SK-N-SH (cell line): ENCODE measurements around the gene EFS. TPM values are rescaled to one million over a fixed set of nuclear protein-coding genes. Genes with fewer than 3 reads are reported as not detected.

Experiments
- CTCF ChIA-PET: fragments of 300-600, 350-600 bp; formaldehyde crosslinking; extraction: SDS; loops from one replicate; lab custom pipeline; 2021; lab: Yijun Ruan, JAX
- POLR2A ChIA-PET: fragments of 350-600 bp; sonication (Branson Sonifier 250); formaldehyde crosslinking; extraction: SDS; loops from one replicate; lab custom pipeline; 2020; ENCODE audit warnings: antibody characterized with exemption, inconsistent platforms; lab: Yijun Ruan, JAX
- DNase-seq: peaks from one replicate; pipeline ENCODE4 v3.0.0; 2012
- H2AFZ ChIP-seq: fragments of 200-600 bp; sonication (generic); 2 replicates; pipeline ENCODE4 v1.8.1; 2016; ENCODE audit warnings: antibody characterized with exemption, mild to moderate bottlenecking, low read depth
- H3F3A ChIP-seq: fragments of 200-600 bp; sonication (generic); replicated peaks from 2 replicates; pipeline ENCODE3; 2016; ENCODE audit warnings: antibody characterized with exemption, mild to moderate bottlenecking; ENCODE audit not compliant: insufficient read depth
- H3K27ac ChIP-seq, 2 experiments: fragments of 200-500 bp in 1 of 2; fragments of 200-600 bp in 1 of 2; sonication (Bioruptor generic) in 1 of 2; sonication (generic), shearing (Covaris generic) in 1 of 2; 2 replicates each; pipeline versions ENCODE4 v1.5.1 to v1.6.1; 2014 to 2016; ENCODE audit warnings: low read depth in 2 of 2, inconsistent platforms in 1 of 2, low read length in 1 of 2, mild to moderate bottlenecking in 1 of 2, mixed read lengths in 1 of 2
- H3K27me3 ChIP-seq: fragments of 200-600 bp; sonication (generic), shearing (Covaris generic); 2 replicates; pipeline ENCODE4 v1.6.1; 2016; ENCODE audit warnings: mixed run types; ENCODE audit not compliant: insufficient read depth
- H3K36me3 ChIP-seq, 2 experiments: fragments of 200-500 bp in 1 of 2; fragments of 200-600 bp in 1 of 2; sonication (Bioruptor generic) in 1 of 2; sonication (generic) in 1 of 2; replicated peaks in 1 of 2; 2 replicates each; pipeline versions ENCODE3 to v1.5.1; 2014 to 2016; ENCODE audit warnings: low read length in 1 of 2, mild to moderate bottlenecking in 1 of 2; ENCODE audit not compliant: insufficient read depth in 2 of 2, control insufficient read depth in 1 of 2
- H3K4me1 ChIP-seq, 2 experiments: fragments of 200-500 bp in 1 of 2; fragments of 200-600 bp in 1 of 2; sonication (Bioruptor generic) in 1 of 2; sonication (generic), shearing (Covaris generic) in 1 of 2; 2 replicates each; pipeline versions ENCODE4 v1.5.1 to v1.6.1; 2014 to 2016; ENCODE audit warnings: low read depth in 1 of 2, low read length in 1 of 2, mixed run types in 1 of 2; ENCODE audit not compliant: insufficient read depth in 2 of 2, control insufficient read depth in 1 of 2
- H3K4me2 ChIP-seq: fragments of 200-600 bp; sonication (generic), shearing (Covaris generic); 2 replicates; pipeline ENCODE4 v1.6.1; 2017; ENCODE audit warnings: mixed run types
- H3K4me3 ChIP-seq, 2 experiments: fragments of 200-500 bp in 1 of 2; fragments of 200-600 bp in 1 of 2; sonication (Bioruptor generic) in 1 of 2; sonication (generic), shearing (Covaris generic) in 1 of 2; 2 replicates each; pipeline versions ENCODE4 v1.5.1 to v1.8.1; 2014 to 2016; ENCODE audit warnings: low read depth in 2 of 2, inconsistent platforms in 1 of 2, low read length in 1 of 2, mild to moderate bottlenecking in 1 of 2, mixed read lengths in 1 of 2, moderate library complexity in 1 of 2
- H3K79me2 ChIP-seq: fragments of 200-600 bp; sonication (generic); 2 replicates; pipeline ENCODE4 v1.8.1; 2017; ENCODE audit warnings: mild to moderate bottlenecking; ENCODE audit not compliant: insufficient read depth
- H3K9ac ChIP-seq: fragments of 200-600 bp; sonication (generic); 2 replicates; pipeline ENCODE4 v1.6.1; 2017; ENCODE audit warnings: mixed run types
- H3K9me2 ChIP-seq: fragments of 200-600 bp; sonication (generic); 2 replicates; pipeline ENCODE4 v1.6.1; 2017; ENCODE audit warnings: mixed run types
- H3K9me3 ChIP-seq: fragments of 200-600 bp; sonication (generic); 2 replicates; pipeline ENCODE4 v1.6.1; 2017; ENCODE audit warnings: mixed run types, mild to moderate bottlenecking, moderate library complexity
- H4K20me1 ChIP-seq: fragments of 200-600 bp; sonication (generic); 2 replicates; pipeline ENCODE4 v1.6.1; 2017; ENCODE audit warnings: mild to moderate bottlenecking, mixed run types; ENCODE audit not compliant: insufficient read depth
- ELF1 ChIP-seq: IDR thresholded peaks from 2 replicates; pipeline ENCODE4 v1.4.0; 2012
- EP300 ChIP-seq, 2 experiments: IDR thresholded peaks; 2 replicates each; pipeline versions ENCODE4 v1.4.0 to v1.6.1; 2012; ENCODE audit warnings: borderline replicate concordance in 1 of 2, low read depth in 1 of 2, low read length in 1 of 2
- GABPA ChIP-seq: IDR thresholded peaks from 2 replicates; pipeline ENCODE4 v1.4.0; 2012; ENCODE audit warnings: low read depth, mild to moderate bottlenecking
- JUND ChIP-seq: IDR thresholded peaks from 2 replicates; pipeline ENCODE4 v1.4.0; 2012
- NRF1 ChIP-seq: IDR thresholded peaks from 2 replicates; pipeline ENCODE4 v1.6.1; 2012; ENCODE audit warnings: low read depth, mild to moderate bottlenecking, low read length
- RAD21 ChIP-seq: IDR thresholded peaks from 2 replicates; pipeline ENCODE4 v1.6.1; 2012; ENCODE audit warnings: mild to moderate bottlenecking, low read length
- RXRA ChIP-seq: IDR thresholded peaks from 2 replicates; pipeline ENCODE4 v1.4.0; 2012; ENCODE audit warnings: low read depth, mild to moderate bottlenecking, borderline replicate concordance
- SIN3A ChIP-seq: IDR thresholded peaks from 2 replicates; pipeline ENCODE4 v1.6.1; 2012; ENCODE audit warnings: low read depth, mild to moderate bottlenecking, low read length, moderate library complexity, borderline replicate concordance
- TCF12 ChIP-seq: IDR thresholded peaks from 2 replicates; pipeline ENCODE4 v1.4.0; 2012
- TEAD4 ChIP-seq: IDR thresholded peaks from 2 replicates; pipeline ENCODE4 v1.4.0; 2012; ENCODE audit warnings: mild to moderate bottlenecking, borderline replicate concordance; ENCODE audit not compliant: insufficient read depth
- WGBS: methylation state at CpG from one replicate; pipeline ENCODE4 v1.1.6; 2017; ENCODE audit warnings: low lambda C conversion rate; 5-methylcytosine and 5-hydroxymethylcytosine counted together
- polyA plus RNA-seq, 3 experiments: library from polyadenylated mRNA; depleted of rRNA; stranded (reverse); fragments of >200 nt; gene quantifications; 2 replicates each; pipeline ENCODE4 v1.2.3, GENCODE V29; 2012
- TF ChIP-seq, protein P1 (sequence below): IDR thresholded peaks from 2 replicates; pipeline ENCODE4; 2012
- TF ChIP-seq, protein P2 (sequence below): fragments of 150-350 bp; IDR thresholded peaks from 2 replicates; pipeline ENCODE4 v1.6.1; 2017; ENCODE audit warnings: antibody characterized with exemption, low read length, low read depth, borderline replicate concordance

The EFS gene
- polyA plus RNA-seq, 1 of the 3 experiments (the other 2 are of a cell fraction) = 4.4 TPM

DNA sequence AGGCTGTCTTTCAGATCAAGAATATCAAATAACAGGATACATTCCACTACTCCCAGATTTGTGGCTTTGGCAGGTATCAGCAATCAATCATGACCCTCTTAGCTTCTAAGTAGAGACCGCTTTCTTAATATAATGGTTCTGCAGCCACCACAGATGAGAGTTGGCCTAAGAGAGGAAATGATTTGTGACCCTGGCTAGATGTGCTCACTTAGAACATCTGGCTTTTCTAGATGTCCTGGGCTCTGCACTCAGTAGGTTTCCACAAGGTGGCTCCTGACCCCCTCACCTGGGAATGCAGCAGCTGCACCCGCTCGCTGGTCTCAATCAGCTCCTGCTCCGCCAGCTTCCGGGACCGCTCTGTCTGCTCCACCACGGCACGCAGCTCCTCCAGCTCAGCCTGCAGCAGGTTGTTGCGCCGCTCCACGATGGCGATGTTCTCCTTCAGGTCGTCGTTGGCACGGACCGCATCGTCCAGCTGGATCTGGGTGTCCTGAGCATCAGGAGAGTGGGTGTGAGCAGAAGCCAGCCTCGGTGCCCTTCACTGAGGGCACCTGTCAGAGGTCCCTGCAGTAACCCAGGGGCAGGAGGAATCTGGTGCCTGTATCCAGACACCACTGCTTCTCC lies 20.8 kb upstream of the EFS start:
- no peak overlapping the region for H2AFZ ChIP-seq
- no peak overlapping the region for H3K27ac ChIP-seq
- no peak overlapping the region for H3K4me2 ChIP-seq
- H3K4me3 ChIP-seq = no peak overlapping the region
- H3K36me3 ChIP-seq = no peaks in the 10 kb centered on the region
- WGBS = 62% methylated on average over 17 of the region's 18 CpGs
- CTCF ChIA-PET = interaction anchor here (0.6 to 1.6 kb wide), 3 partner anchors 12 to 60 kb away, joined by 3 to 4 read pairs (median 3); no protein-coding TSS in a partner anchor
- H4K20me1 ChIP-seq = no peaks in the 10 kb centered on the region
- TF ChIP-seq, protein P1, sequence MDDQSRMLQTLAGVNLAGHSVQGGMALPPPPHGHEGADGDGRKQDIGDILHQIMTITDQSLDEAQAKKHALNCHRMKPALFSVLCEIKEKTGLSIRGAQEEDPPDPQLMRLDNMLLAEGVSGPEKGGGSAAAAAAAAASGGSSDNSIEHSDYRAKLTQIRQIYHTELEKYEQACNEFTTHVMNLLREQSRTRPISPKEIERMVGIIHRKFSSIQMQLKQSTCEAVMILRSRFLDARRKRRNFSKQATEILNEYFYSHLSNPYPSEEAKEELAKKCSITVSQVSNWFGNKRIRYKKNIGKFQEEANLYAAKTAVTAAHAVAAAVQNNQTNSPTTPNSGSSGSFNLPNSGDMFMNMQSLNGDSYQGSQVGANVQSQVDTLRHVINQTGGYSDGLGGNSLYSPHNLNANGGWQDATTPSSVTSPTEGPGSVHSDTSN = no peak
- no peak for TF ChIP-seq TCF12
- no peaks in the 10 kb centered on the region for H3K79me2 ChIP-seq
- no peaks in the 10 kb centered on the region for H3K4me1 ChIP-seq
- DNase-seq = no peak
- no peaks in the 10 kb centered on the region for H3K9me2 ChIP-seq
- no peaks in the 10 kb centered on the region for H3K9me3 ChIP-seq
- no peaks in the 10 kb centered on the region for H3F3A ChIP-seq
- POLR2A ChIA-PET = no interaction called here
- H3K27me3 ChIP-seq = peaks cover 13% of the 10 kb centered on the region; the same call in 1 of the 2 replicates
- H3K9ac ChIP-seq = no peak overlapping the region

DNA sequence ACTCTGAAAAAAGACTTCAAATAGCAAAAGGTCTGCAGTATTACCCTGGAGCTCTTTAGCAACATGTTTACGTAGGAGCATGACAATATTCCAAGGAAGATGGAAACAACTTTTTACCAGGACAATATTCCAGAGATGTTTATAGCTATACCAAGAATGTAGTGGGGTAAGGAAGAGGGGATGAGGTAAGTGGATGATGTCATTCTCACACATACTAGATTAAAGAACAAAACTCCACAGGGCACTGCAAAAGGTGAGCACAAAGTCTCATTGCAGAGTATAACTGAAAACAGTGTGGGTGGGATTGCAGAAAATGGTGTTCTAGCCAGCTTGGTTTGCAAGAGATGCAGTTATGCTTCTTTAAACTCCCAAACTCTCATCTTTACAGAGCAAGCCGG lies 20.3 kb upstream of the EFS start:
- H3K36me3 ChIP-seq = no peaks in the 10 kb centered on the region
- no peak overlapping the region for H2AFZ ChIP-seq
- H4K20me1 ChIP-seq = no peaks in the 10 kb centered on the region
- no peak overlapping the region for H3K9ac ChIP-seq
- TF ChIP-seq TCF12 = no peak
- no peak for TF ChIP-seq ELF1
- TF ChIP-seq, protein P2, sequence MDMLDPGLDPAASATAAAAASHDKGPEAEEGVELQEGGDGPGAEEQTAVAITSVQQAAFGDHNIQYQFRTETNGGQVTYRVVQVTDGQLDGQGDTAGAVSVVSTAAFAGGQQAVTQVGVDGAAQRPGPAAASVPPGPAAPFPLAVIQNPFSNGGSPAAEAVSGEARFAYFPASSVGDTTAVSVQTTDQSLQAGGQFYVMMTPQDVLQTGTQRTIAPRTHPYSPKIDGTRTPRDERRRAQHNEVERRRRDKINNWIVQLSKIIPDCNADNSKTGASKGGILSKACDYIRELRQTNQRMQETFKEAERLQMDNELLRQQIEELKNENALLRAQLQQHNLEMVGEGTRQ = no peak
- no peak for TF ChIP-seq NRF1
- TF ChIP-seq SIN3A = no peak
- TF ChIP-seq, protein P1 = no peak
- no peak for TF ChIP-seq RAD21
- TF ChIP-seq GABPA = no peak
- no peak for TF ChIP-seq JUND
- no peak for TF ChIP-seq RXRA
- TF ChIP-seq TEAD4 = no peak
- TF ChIP-seq EP300 (IDR thresholded peaks at IDR 0.05; ENCODE audit: borderline replicate concordance in 1 of 2, low read depth in 1 of 2, low read length in 1 of 2) = no peak
- no peaks in the 10 kb centered on the region for H3K79me2 ChIP-seq
- H3K27me3 ChIP-seq = peaks cover 8% of the 10 kb centered on the region; the same call in 1 of the 2 replicates
- ChIA-PET POLR2A (no interaction called here), CTCF (interaction anchor here (1.1 to 1.6 kb wide), 2 partner anchors 12 to 60 kb away, joined by 3 to 4 read pairs; no protein-coding TSS in a partner anchor)
- no peak for DNase-seq
- 59% methylated on average over 2 of the region's 2 CpGs for WGBS
- H3K4me2 ChIP-seq = no peak overlapping the region
- H3K4me3 ChIP-seq = no peak overlapping the region
- no peak overlapping the region for H3K27ac ChIP-seq
- H3K9me3 ChIP-seq = no peaks in the 10 kb centered on the region
- no peaks in the 10 kb centered on the region for H3K9me2 ChIP-seq
- H3K4me1 ChIP-seq = no peaks in the 10 kb centered on the region; a peak in 1 of 4 replicates
- no peaks in the 10 kb centered on the region for H3F3A ChIP-seq
